Activated T-cell treated with anti-CD3 and anti-CD28 coated beads for 4 hours (primary cell): ENCODE results near the gene CNTN4.

Experiments used
- DNase-seq: peaks from one replicate; pipeline ENCODE4 v3.0.0-alpha.2; 2020

CNTN4 gene

GRCh38 chr3:3080309-3080708 lies 981.6 kb downstream of the CNTN4 start:
- no peak for DNase-seq

DNA sequence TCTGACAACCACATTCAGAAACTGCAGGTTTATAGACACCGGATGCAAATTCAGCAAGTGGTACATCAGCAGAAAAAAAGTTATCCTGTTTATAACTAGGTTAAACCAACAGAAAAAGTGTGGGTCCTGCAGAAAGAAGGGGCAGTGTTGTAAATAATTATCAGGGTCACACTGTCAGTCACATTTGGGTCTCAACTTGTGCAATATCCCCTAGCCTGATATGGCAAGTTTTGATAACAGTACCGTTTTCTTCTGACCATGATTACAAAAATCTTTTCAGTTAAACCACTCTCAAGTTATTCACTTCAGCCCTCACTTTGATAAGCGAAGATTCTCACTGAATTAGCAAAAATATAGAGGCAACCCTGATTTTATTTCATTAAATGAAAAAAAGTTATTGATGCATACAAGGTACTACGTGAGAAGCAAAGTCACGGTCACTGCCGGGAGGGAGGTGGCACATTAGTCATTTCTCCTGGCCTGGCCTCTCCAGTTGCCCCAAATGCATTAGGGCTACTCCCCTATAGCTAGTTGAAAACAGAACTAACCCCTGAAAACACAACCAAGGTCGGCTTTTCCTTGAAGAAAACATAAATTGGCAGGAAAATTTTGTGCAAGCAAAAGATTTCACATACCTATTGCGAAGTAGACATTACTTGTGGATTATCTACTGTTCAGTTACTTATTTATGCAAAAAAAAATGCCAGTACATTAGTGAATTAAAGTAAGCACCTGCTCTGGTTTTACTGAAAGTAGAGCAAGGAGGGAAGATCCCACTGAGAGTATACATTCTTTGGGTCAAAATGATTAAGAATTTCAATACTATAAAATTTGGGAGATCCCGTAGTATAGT lies 982.9 kb downstream of the CNTN4 start:
- no peak for DNase-seq

GRCh38 chr3:3082234-3082924 lies 983.7 kb downstream of the CNTN4 start:
- no peak for DNase-seq

GRCh38 chr3:3084890-3085289 lies 986.2 kb downstream of the CNTN4 start:
- no peak for DNase-seq

GRCh38 chr3:3085782-3086181 lies 987.1 kb downstream of the CNTN4 start:
- no peak for DNase-seq

GRCh38 chr3:3086239-3086638 lies 987.6 kb downstream of the CNTN4 start:
- DNase-seq = no peak

GRCh38 chr3:3087279-3087678 lies 988.6 kb downstream of the CNTN4 start:
- DNase-seq = no peak

DNA sequence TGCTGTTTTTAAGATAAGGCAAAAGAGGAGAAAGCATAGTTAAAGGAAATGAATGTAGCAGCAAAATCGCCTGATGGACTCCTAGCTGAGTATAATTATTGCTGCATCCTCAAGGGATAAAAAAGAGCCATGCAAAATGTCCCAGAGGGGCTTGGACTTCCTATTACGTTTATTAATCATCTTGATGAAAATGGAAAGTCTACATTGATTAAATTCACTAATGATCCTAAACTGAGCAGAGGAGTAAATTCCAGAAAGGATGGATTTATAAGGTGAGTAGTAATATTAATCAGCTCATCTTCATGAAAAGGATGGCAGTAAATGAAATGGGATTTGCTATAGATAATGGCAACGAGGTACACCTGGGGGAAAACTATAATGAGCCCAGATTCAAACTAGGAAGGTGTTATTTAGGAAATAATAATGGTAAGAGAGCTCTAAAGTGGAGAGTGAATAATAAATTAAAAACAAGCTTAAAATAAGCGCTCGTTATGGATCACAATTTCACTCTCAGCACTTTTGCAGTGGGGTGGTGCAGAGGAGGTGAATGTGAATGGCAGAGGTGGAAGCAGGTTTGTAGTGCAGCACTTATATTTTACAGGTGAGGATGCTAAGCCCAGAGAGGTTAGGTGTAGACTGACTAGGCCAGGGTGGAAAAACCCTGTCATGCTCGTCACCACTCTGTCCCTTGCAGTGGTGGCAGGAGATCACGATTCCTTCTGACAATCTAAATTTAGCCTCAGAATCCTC lies 989.2 kb downstream of the CNTN4 start:
- DNase-seq = no peak

GRCh38 chr3:3089017-3089416 lies 990.4 kb downstream of the CNTN4 start:
- DNase-seq = no peak

- no peak for DNase-seq
Measured at GRCh38 chr3:3097958-3098357, 999.3 kb downstream of the CNTN4 start.

GRCh38 chr3:3101660-3102458 lies 1003.2 kb downstream of the CNTN4 start:
- no peak for DNase-seq

GRCh38 chr3:3102751-3103150 lies 1004.1 kb downstream of the CNTN4 start:
- no peak for DNase-seq

DNA sequence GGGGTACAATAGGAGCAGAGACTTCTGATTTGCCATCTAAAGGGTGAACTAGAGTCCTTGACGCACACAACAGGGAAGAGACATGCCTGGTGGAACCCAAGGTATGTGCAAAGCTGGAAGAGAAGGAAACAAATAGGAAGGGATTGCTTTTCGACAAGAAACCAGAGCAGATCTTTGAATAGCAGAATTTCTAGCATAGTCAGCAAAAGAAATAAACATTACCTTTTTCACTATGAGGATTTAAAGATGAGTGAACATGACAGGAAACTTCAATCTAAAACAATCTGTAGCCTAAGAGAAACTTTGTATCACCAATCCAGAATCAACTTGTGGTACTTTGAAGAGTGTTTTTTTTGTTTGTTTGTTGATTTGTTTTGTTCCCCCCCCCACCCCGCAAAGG lies 1006.6 kb downstream of the CNTN4 start:
- DNase-seq = no peak

GRCh38 chr3:3105815-3106214 lies 1007.1 kb downstream of the CNTN4 start:
- no peak for DNase-seq

GRCh38 chr3:3107181-3107580 lies 1008.5 kb downstream of the CNTN4 start:
- DNase-seq = no peak
